MM.1S (cell line): ENCODE data around the gene RAVER2.

ENCODE experiments used
- DNase-seq: peaks from one replicate; pipeline ENCODE4 v3.0.0-alpha.2; 2015
- H2AFZ ChIP-seq: fragments of 300-600 bp; sonication (generic); 2 replicates; pipeline ENCODE4 v1.6.0; 2016; ENCODE audit warnings: antibody characterized with exemption, low read length
- H3F3A ChIP-seq: fragments of 300-600 bp; sonication (generic); 2 replicates; pipeline ENCODE4 v1.6.1; 2016; ENCODE audit warnings: mild to moderate bottlenecking, antibody characterized with exemption, low read length, moderate library complexity, mixed read lengths; ENCODE audit not compliant: insufficient read depth
- H3K27ac ChIP-seq: fragments of 300-600 bp; sonication (generic); 2 replicates; pipeline ENCODE4 v1.5.1; 2016; ENCODE audit warnings: mild to moderate bottlenecking, low read length
- H3K27me3 ChIP-seq: fragments of 300-600 bp; sonication (generic); replicated peaks from 2 replicates; pipeline ENCODE4 v1.6.0; 2016; ENCODE audit warnings: low read length; ENCODE audit not compliant: insufficient read depth
- H3K36me3 ChIP-seq: fragments of 300-600 bp; sonication (generic); replicated peaks from 2 replicates; pipeline ENCODE4 v1.6.1; 2016; ENCODE audit warnings: mild to moderate bottlenecking, low read length, mixed read lengths; ENCODE audit not compliant: insufficient read depth
- H3K4me1 ChIP-seq: fragments of 300-600 bp; sonication (generic); 2 replicates; pipeline ENCODE4 v1.6.1; 2016; ENCODE audit warnings: low read length, mixed read lengths
- H3K4me2 ChIP-seq: fragments of 300-600 bp; sonication (generic); 2 replicates; pipeline ENCODE4 v1.6.0; 2016; ENCODE audit warnings: low read depth, low read length
- H3K4me3 ChIP-seq: fragments of 300-600 bp; sonication (generic); 2 replicates; pipeline ENCODE4 v1.5.1; 2016; ENCODE audit warnings: low read length, mixed read lengths
- H3K79me2 ChIP-seq: fragments of 300-600 bp; sonication (generic); 2 replicates; pipeline ENCODE4 v1.6.1; 2016; ENCODE audit warnings: mixed run types, low read length, mixed read lengths
- H3K9ac ChIP-seq: fragments of 300-600 bp; sonication (generic); 2 replicates; pipeline ENCODE4 v1.6.1; 2016; ENCODE audit warnings: low read length, mixed read lengths
- H3K9me2 ChIP-seq: fragments of 300-600 bp; sonication (generic); replicated peaks from 2 replicates; pipeline ENCODE4 v1.6.1; 2016; ENCODE audit warnings: mild to moderate bottlenecking, low read length, mixed read lengths; ENCODE audit not compliant: insufficient read depth
- H3K9me3 ChIP-seq: fragments of 300-600 bp; sonication (generic); replicated peaks from 2 replicates; pipeline ENCODE4 v1.6.1; 2016; ENCODE audit warnings: mild to moderate bottlenecking, low read length, mixed read lengths; ENCODE audit not compliant: insufficient read depth
- H4K20me1 ChIP-seq: fragments of 300-600 bp; sonication (generic); 2 replicates; pipeline ENCODE4 v1.6.1; 2016; ENCODE audit warnings: mild to moderate bottlenecking, low read length, moderate library complexity, mixed read lengths; ENCODE audit not compliant: insufficient read depth
- EZH2 ChIP-seq: fragments of 300-600 bp; sonication (generic); optimal IDR thresholded peaks from 2 replicates; pipeline ENCODE3; 2017; ENCODE audit warnings: low read depth, mild to moderate bottlenecking, antibody characterized with exemption, low read length, mixed read lengths
- EZH2phosphoT487 ChIP-seq: fragments of 300-600 bp; sonication (generic); IDR thresholded peaks from 2 replicates; pipeline ENCODE4 v1.6.1; 2018; ENCODE audit warnings: antibody characterized with exemption, low read length
- TF ChIP-seq, protein P1 (sequence below): fragments of 300-600 bp; sonication (generic); IDR thresholded peaks from 2 replicates; pipeline ENCODE4 v1.5.1; 2016; ENCODE audit warnings: antibody characterized with exemption, low read length, mixed read lengths

Gene RAVER2

DNA sequence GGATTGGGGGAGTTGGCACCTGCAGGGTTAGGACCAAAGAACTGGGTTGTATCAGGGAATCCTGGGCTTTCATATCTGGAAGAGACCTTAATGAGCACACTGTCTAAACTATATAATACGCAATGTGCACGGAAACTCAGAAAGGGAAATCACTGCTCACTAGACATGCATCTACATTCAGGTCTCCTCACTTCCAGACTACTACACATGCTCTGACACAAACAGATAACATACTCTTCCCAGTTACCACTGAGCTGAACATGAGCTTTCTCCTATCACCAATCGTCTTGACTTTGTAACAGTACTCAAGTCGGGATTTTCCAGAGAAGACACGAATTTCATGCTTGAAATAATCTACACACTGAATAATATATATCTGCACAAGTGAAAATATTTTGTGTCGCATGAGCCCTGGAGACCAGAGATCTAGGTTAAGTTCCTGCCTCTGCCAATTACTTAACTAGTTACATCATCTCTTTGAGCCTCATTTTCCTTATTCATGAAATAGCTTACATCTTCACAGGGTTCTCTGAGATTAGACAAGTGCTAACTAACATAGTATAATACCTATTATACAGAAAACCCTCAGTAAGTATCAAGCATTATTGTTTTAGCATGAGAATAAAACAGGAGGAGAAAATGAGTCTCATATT, 120.4 kb downstream of the RAVER2 start:
- no peaks in the 10 kb centered on the region for H3K27me3 ChIP-seq
- H2AFZ ChIP-seq = no peak overlapping the region
- H3K4me2 ChIP-seq = peak overlapping the region; percentile 54
- H4K20me1 ChIP-seq = no peaks in the 10 kb centered on the region
- 0 out of 2 replicates have a peak overlapping the region, but pooled peaks have one; percentile 22 for H3K4me3 ChIP-seq
- peaks cover 42% of the 10 kb centered on the region for H3K4me1 ChIP-seq
- peak overlapping the region; percentile 25; the same call in 1 of the 2 replicates for H3K9ac ChIP-seq
- H3K9me3 ChIP-seq = no peaks in the 10 kb centered on the region
- DNase-seq = no peak
- H3K79me2 ChIP-seq = peaks cover 19% of the 10 kb centered on the region
- no peaks in the 10 kb centered on the region for H3K9me2 ChIP-seq
- TF ChIP-seq EZH2 (no peak), EZH2phosphoT487 (no peak)
- TF ChIP-seq, protein P1, sequence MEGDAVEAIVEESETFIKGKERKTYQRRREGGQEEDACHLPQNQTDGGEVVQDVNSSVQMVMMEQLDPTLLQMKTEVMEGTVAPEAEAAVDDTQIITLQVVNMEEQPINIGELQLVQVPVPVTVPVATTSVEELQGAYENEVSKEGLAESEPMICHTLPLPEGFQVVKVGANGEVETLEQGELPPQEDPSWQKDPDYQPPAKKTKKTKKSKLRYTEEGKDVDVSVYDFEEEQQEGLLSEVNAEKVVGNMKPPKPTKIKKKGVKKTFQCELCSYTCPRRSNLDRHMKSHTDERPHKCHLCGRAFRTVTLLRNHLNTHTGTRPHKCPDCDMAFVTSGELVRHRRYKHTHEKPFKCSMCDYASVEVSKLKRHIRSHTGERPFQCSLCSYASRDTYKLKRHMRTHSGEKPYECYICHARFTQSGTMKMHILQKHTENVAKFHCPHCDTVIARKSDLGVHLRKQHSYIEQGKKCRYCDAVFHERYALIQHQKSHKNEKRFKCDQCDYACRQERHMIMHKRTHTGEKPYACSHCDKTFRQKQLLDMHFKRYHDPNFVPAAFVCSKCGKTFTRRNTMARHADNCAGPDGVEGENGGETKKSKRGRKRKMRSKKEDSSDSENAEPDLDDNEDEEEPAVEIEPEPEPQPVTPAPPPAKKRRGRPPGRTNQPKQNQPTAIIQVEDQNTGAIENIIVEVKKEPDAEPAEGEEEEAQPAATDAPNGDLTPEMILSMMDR = no peak
- peak overlapping the region; percentile 77; the same call in 1 of the 2 replicates for H3K27ac ChIP-seq
- peaks cover 24% of the 10 kb centered on the region for H3F3A ChIP-seq
- H3K36me3 ChIP-seq = no peaks in the 10 kb centered on the region

DNA sequence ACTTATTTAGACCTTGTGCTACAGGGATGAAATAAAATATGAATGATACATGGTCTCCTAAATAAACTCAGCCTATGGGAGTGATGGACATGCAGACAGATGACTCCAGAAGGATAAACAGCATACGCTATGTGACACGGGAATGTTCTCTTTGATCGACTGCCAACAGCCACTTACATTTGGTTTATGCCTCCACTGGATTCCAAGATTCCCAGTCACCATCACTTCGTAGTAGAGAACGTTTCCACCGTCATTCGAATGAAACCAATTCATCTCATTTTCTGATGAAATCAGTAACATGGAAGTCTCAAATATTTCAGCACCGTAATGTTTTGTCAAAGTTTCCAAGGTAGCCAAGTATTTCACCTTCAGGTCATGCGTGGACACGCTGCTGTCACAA, 121.8 kb downstream of the RAVER2 start:
- H3K9ac ChIP-seq = no peak overlapping the region
- peaks cover 35% of the 10 kb centered on the region for H3K4me1 ChIP-seq
- no peaks in the 10 kb centered on the region for H3K9me2 ChIP-seq
- peaks cover 19% of the 10 kb centered on the region for H3K79me2 ChIP-seq
- H2AFZ ChIP-seq = no peak overlapping the region
- no peak overlapping the region for H3K4me3 ChIP-seq
- H4K20me1 ChIP-seq = no peaks in the 10 kb centered on the region
- H3K9me3 ChIP-seq = no peaks in the 10 kb centered on the region
- DNase-seq = no peak
- H3K36me3 ChIP-seq = no peaks in the 10 kb centered on the region
- H3F3A ChIP-seq = peaks cover 22% of the 10 kb centered on the region
- H3K27ac ChIP-seq = no peak overlapping the region
- TF ChIP-seq EZH2phosphoT487 = no peak
- TF ChIP-seq, protein P1 = no peak
- TF ChIP-seq EZH2 = no peak
- H3K27me3 ChIP-seq = no peaks in the 10 kb centered on the region
- H3K4me2 ChIP-seq = no peak overlapping the region

DNA sequence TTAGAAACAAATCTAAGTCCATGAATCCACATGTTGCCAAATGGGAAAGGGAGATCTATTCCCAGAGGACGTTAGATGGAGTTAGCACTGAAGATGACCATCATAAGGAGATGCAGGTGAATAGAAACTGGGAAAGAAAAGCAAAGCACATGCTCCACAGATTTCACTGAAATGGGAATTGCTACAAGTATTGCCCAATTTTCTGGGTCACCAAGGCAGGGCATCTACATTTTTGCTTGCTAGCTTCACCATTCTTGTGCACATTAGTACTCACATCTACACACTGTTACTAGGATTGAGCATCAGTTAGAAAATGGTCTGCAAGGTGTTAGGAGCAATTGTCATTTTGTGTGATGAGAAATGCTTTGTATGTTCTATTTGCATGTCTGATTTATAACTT, 122.4 kb downstream of the RAVER2 start:
- no peak overlapping the region for H2AFZ ChIP-seq
- no peaks in the 10 kb centered on the region for H3K9me3 ChIP-seq
- peaks cover 29% of the 10 kb centered on the region for H3K4me1 ChIP-seq
- no peaks in the 10 kb centered on the region for H3K9me2 ChIP-seq
- peaks cover 22% of the 10 kb centered on the region for H3F3A ChIP-seq
- H3K79me2 ChIP-seq = peaks cover 13% of the 10 kb centered on the region
- no peak overlapping the region for H3K9ac ChIP-seq
- no peak overlapping the region for H3K27ac ChIP-seq
- H3K36me3 ChIP-seq = peaks cover 1% of the 10 kb centered on the region; the same call in 1 of the 2 replicates
- no peak overlapping the region for H3K4me2 ChIP-seq
- TF ChIP-seq EZH2 = no peak
- TF ChIP-seq, protein P1 = no peak
- TF ChIP-seq EZH2phosphoT487 = no peak
- DNase-seq = no peak
- H4K20me1 ChIP-seq = no peaks in the 10 kb centered on the region
- H3K27me3 ChIP-seq = no peaks in the 10 kb centered on the region
- H3K4me3 ChIP-seq = no peak overlapping the region
